ENCODE measurements around the gene RAX. TPM values are rescaled to one million over a fixed set of nuclear protein-coding genes. Genes with fewer than 3 reads are reported as not detected.
"Not testable (repeated sequence)": the region's sequence is repeated elsewhere in the genome, so short reads cannot be mapped to it uniquely, and the experiment has no call there.

The RAX gene
- total RNA-seq, 1 donor from 2014 or later = not detected

DNA sequence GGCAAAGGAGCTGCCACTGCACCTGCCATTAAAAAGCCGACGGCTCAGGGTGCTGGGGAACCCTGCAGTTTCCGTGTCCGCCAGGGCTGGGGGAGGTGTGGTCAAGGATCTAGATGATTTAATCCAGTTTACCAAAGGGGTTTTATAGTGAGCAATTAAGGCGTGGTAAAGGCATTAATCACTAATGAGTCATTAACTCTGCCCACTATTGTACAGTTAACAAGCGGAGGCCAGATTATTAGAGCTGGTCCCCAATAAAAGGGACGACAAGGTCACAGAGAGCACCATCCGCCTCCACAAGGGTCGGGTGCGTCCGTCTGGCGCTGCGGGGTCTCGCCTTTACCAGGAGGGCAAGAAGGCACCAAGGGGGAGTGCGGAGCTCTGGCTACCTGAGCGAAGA, 9.6 kb downstream of the RAX start:
- Histone ChIP-seq H3K36me3 (no peaks in the 10 kb centered on the region), H3K27me3 (ENCODE audit: low read depth) (peaks cover 57% of the 10 kb centered on the region), H3K4me1 (peaks cover 11% of the 10 kb centered on the region), H3K4me3 (no peak overlapping the region), H3K9me3 (no peaks in the 10 kb centered on the region), H3K27ac (no peak overlapping the region)
- intact Hi-C loops (cut with DNase I) = no loop called here
- ATAC-seq = no peak
- TF ChIP-seq CTCF (IDR thresholded peaks at IDR 0.05) = no peak
- DNase-seq = no peak

DNA sequence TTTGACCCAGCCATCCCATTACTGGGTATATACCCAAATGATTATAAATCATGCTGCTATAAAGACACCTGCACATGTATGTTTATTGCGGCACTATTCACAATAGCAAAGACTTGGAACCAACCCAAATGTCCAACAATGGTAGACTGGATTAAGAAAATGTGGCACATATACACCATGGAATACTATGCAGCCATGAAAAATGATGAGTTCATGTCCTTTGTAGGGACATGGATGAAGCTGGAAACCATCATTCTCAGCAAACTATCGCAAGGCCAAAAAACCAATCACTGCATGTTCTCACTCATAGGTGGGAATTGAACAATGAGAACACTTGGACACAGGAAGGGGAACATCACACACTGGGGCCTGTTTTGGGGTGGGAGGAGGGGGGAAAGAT, 11.0 kb downstream of the RAX start:
- H3K27ac ChIP-seq; H3K4me3 ChIP-seq; H3K9me3 ChIP-seq; ATAC-seq; DNase-seq; H3K4me1 ChIP-seq; H3K36me3 ChIP-seq; intact Hi-C loops (cut with DNase I): not testable (repeated sequence)
- peaks cover 44% of the 10 kb centered on the region for H3K27me3 ChIP-seq (ENCODE audit: low read depth)

GRCh38 chr18:59261842-59262241, 11.4 kb downstream of the RAX start:
- H3K4me3 ChIP-seq; DNase-seq; H3K4me1 ChIP-seq; intact Hi-C loops (cut with DNase I); H3K9me3 ChIP-seq; H3K36me3 ChIP-seq; ATAC-seq; H3K27ac ChIP-seq: not testable (repeated sequence)
- H3K27me3 ChIP-seq (ENCODE audit: low read depth) = peaks cover 44% of the 10 kb centered on the region

GRCh38 chr18:59255491-59255890, 17.8 kb downstream of the RAX start:
- intact Hi-C loops (cut with DNase I); DNase-seq; H3K4me1 ChIP-seq; H3K27ac ChIP-seq; H3K4me3 ChIP-seq; H3K9me3 ChIP-seq; ATAC-seq; H3K36me3 ChIP-seq: not testable (repeated sequence)
- H3K27me3 ChIP-seq (ENCODE audit: low read depth) = peaks cover 13% of the 10 kb centered on the region

GRCh38 chr18:59249199-59249774, 24.0 kb downstream of the RAX start:
- H3K27ac ChIP-seq = no peak overlapping the region
- no peak for DNase-seq
- peak; percentile 41 to 49 for ATAC-seq
- peaks cover 11% of the 10 kb centered on the region for H3K27me3 ChIP-seq (ENCODE audit: low read depth)
- TF ChIP-seq CTCF (IDR thresholded peaks at IDR 0.05) = peak; percentile 71
- intact Hi-C loops (cut with DNase I) = no loop called here
- no peak overlapping the region for H3K4me3 ChIP-seq
- H3K9me3 ChIP-seq = no peaks in the 10 kb centered on the region
- H3K36me3 ChIP-seq = no peaks in the 10 kb centered on the region
- H3K4me1 ChIP-seq = no peaks in the 10 kb centered on the region

DNA sequence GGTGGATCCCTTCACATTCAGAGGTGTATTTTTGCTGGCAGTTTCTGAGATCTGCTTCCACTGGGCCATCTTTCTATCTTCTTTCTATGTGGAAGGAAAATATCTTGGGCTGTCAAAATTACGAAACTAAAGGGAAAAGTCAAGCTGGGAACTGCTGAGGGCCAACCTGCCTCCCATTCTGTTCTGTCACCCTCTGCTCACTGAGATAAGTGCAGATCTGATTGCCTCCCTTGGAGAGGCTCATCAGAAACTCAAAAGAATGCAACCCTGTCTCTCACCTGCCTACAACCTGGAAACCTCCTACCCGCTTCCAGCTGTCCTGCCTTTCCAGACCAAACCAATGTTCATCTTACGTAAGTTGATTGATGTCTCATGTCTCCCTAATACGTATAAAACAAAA, 26.5 kb downstream of the RAX start:
- no peak for ATAC-seq
- no peak overlapping the region for H3K27ac ChIP-seq
- intact Hi-C loops (cut with DNase I) = no loop called here

DNA sequence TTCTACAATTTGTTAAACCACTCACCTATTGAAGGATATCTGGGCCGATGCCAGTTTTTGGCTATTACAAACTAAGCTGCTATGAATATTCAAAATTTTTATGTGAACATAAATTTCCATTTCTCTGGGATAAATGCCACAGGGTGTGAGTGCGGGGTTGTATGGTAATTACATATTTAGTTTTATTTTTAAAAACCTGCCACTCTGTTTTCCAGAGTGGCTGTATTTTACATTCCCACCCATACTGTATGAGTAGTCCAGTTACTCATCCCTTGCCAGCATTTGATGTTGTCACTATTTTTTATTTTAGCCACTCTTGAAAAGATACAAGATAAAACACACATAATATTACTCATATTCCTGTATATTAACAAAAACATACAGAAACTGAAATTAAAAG, 30.3 kb downstream of the RAX start:
- H3K27ac ChIP-seq = no peak overlapping the region
- TF ChIP-seq CTCF (IDR thresholded peaks at IDR 0.05) = no peak
- no peak overlapping the region for H3K4me3 ChIP-seq
- intact Hi-C loops (cut with DNase I) = no loop called here
- H3K27me3 ChIP-seq (ENCODE audit: low read depth) = peaks cover 7% of the 10 kb centered on the region
- H3K36me3 ChIP-seq = no peaks in the 10 kb centered on the region
- DNase-seq (no peak), ATAC-seq (no peak)
- H3K4me1 ChIP-seq = no peaks in the 10 kb centered on the region
- H3K9me3 ChIP-seq = no peaks in the 10 kb centered on the region

More for the DNA sequence above, 26.5 kb downstream of the RAX start:
- TF ChIP-seq CTCF (IDR thresholded peaks at IDR 0.05) = no peak
- no peak for DNase-seq
- Histone ChIP-seq H3K4me3 (no peak overlapping the region), H3K36me3 (no peaks in the 10 kb centered on the region), H3K27me3 (ENCODE audit: low read depth) (peaks cover 7% of the 10 kb centered on the region), H3K4me1 (no peaks in the 10 kb centered on the region), H3K9me3 (no peaks in the 10 kb centered on the region)

Data from lower lobe of right lung (tissue), 2 donors.